Ecto neural progenitor cell (in vitro differentiated cells): Measurements from ENCODE around the gene MDH2.
"Not testable (repeated sequence)": the region's sequence is repeated elsewhere in the genome, so short reads cannot be mapped to it uniquely, and the experiment has no call there.

ENCODE experiments used
- DNase-seq: peaks from one replicate; pipeline ENCODE4 v3.0.0-alpha.2; 2018; ENCODE audit warnings: low spot score

MDH2 gene

GRCh38 chr7:76108540-76109233 lies 60.8 kb downstream of the MDH2 start:
- no peak for DNase-seq

- DNase-seq: not testable (repeated sequence)
Observed at GRCh38 chr7:76113042-76113630, 65.2 kb downstream of the MDH2 start.

- not testable (repeated sequence) for DNase-seq
Observed at GRCh38 chr7:76114742-76115141, 66.8 kb downstream of the MDH2 start.
